Sigmoid colon (tissue), 4 donors: ENCODE measurements around the gene CLPSL2.

ENCODE experiments used
- EP300 ChIP-seq, 4 donors: sonication (generic); formaldehyde crosslinking; IDR thresholded peaks; one replicate each; pipeline ENCODE4 v1.6.1; 2017; ENCODE audit warnings: antibody characterized with exemption in 4 of 4
- TF ChIP-seq, protein P1 (sequence below), 4 experiments: fragments of 450-650 bp in 3 of 4; fragments of 200-600 bp in 1 of 4; IDR thresholded peaks; one replicate each; pipeline ENCODE4 v1.5.1; 2016 to 2019; ENCODE audit warnings: antibody characterized with exemption in 4 of 4, mild to moderate bottlenecking in 3 of 4, moderate library complexity in 2 of 4

DNA sequence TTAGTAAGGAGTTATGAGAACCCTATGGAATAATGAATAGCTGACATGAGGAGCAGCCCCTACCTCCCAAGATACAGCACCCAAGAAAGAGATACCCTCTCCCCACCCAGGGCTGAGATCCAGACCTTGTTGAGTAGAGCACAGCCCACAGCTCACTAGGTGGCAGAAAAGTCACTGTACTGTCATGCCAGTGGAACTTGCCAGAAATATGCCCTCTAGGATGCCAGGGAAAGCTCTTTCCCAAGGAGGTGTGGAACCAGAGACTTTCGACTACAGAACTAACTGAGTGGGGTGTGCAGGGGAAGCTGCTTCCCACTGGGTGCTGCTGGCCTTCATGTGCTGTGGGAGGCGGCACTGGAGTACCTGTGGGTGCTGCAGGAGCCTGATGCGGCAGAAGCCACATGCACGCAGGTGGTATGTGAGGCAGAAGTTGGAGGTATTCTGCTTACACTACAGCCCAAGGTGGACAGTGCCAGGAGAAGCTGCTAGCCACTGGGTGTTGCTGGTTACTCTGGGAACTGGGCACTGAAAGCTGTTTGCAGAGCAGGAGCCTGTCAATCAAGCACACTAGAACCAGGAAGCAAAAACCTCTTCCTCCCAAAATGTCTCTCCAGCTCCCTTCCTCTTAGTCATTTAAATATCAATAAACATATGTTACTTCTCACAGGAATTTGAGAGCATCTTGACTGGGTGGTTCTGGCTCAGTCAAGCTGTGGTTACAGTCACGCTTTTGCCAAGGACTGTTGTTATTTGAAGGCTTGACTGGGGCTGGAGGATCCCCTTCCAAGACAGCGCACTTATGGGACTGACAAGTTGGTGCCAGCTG is 21.7 kb upstream of the CLPSL2 start:
- TF ChIP-seq, protein P1, sequence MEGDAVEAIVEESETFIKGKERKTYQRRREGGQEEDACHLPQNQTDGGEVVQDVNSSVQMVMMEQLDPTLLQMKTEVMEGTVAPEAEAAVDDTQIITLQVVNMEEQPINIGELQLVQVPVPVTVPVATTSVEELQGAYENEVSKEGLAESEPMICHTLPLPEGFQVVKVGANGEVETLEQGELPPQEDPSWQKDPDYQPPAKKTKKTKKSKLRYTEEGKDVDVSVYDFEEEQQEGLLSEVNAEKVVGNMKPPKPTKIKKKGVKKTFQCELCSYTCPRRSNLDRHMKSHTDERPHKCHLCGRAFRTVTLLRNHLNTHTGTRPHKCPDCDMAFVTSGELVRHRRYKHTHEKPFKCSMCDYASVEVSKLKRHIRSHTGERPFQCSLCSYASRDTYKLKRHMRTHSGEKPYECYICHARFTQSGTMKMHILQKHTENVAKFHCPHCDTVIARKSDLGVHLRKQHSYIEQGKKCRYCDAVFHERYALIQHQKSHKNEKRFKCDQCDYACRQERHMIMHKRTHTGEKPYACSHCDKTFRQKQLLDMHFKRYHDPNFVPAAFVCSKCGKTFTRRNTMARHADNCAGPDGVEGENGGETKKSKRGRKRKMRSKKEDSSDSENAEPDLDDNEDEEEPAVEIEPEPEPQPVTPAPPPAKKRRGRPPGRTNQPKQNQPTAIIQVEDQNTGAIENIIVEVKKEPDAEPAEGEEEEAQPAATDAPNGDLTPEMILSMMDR (IDR thresholded peaks at IDR 0.05), result no peak
- TF ChIP-seq EP300 (IDR thresholded peaks at IDR 0.05), result no peak
